ENCODE data around the gene GPR153. TPM values are rescaled to one million over a fixed set of nuclear protein-coding genes. Genes with fewer than 3 reads are reported as not detected.

GPR153 gene
- total and polyA plus RNA-seq, 2 of the 8 experiments (the other 6 are each of a cell fraction or from before 2014, with no cell fraction given): 5.7 to 8.1 TPM

DNA sequence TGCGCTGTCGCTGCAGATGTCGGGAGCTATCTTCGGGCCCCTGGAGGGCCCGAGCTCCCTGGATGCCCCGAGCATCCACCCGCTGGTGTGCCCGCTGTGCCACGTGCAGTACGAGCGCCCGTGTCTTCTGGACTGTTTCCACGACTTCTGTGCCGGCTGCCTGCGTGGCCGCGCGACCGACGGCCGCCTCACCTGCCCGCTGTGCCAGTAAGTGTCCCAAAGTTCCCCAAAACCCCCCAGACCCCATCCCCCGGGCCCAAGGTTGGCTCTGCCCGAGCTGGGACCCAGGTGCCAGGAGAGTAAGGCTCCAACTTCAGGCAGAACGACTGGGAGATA is 54.4 kb downstream of the GPR153 start:
- Histone ChIP-seq H3K23me2 (ENCODE audit: low read depth, low read length) (peaks cover 20% of the 10 kb centered on the region; the same call in 1 of the 2 replicates), H3K56ac (replicated peaks; ENCODE audit: insufficient read length, low read depth, low read length) (no peak overlapping the region), H3K9me3 (ENCODE audit: insufficient read depth in 2 of 2, low read depth in 1 of 2, low read length in 1 of 2) (no peaks in the 10 kb centered on the region), H3K4me1 (replicated peaks in 1 of 4; ENCODE audit: control insufficient read depth in 3 of 4, insufficient read depth in 4 of 4, low read length in 3 of 4) (peaks cover 0 to 31% (median 24%) of the 10 kb centered on the region in 4 experiments; a peak in 6 of 7 replicates), H2AFZ (ENCODE audit: low read length) (no peak overlapping the region), H3K79me2 (ENCODE audit: control insufficient read depth in 1 of 2, insufficient read depth in 2 of 2, low read length in 2 of 2) (no peaks in the 10 kb centered on the region), H4K91ac (replicated peaks; ENCODE audit: insufficient read length, low read length) (no peak overlapping the region), H3K79me1 (ENCODE audit: low read depth, low read length) (no peaks in the 10 kb centered on the region), H4K5ac (ENCODE audit: insufficient read length, low read depth, low read length) (no peak overlapping the region), H3K27ac (ENCODE audit: low read depth, low read length) (no peak overlapping the region), H2BK120ac (replicated peaks; ENCODE audit: low read depth, low read length) (no peak overlapping the region), H3K4me2 (ENCODE audit: insufficient read depth in 1 of 2, low read depth in 2 of 2, low read length in 2 of 2) (peak overlapping the region; percentile 57 to 92), H4K20me1 (replicated peaks in 1 of 2; ENCODE audit: control insufficient read depth in 1 of 2, insufficient read depth in 2 of 2, low read length in 2 of 2) (peaks cover 0 to 7% of the 10 kb centered on the region in 2 experiments), H3K27me3 (replicated peaks in 1 of 4; ENCODE audit: control insufficient read depth in 3 of 4, extremely low read depth in 1 of 4, insufficient read depth in 3 of 4, low read length in 3 of 4) (peaks cover 1 to 52% (median 40%) of the 10 kb centered on the region in 4 experiments), H2BK15ac (ENCODE audit: low read length) (no peak overlapping the region), H3K18ac (ENCODE audit: extremely low read depth, low read length) (peak overlapping the region; percentile 60), H2BK5ac (ENCODE audit: low read depth, low read length) (no peak overlapping the region), H2AK5ac (ENCODE audit: low read depth, low read length) (no peak overlapping the region), H3K36me3 (ENCODE audit: control insufficient read depth in 2 of 4, insufficient read depth in 4 of 4, low read length in 3 of 4) (no peaks in the 10 kb centered on the region), H4K8ac (ENCODE audit: extremely low read depth, insufficient read depth, low read length) (no peak overlapping the region; the same call in 1 of the 2 replicates), H3K9ac (replicated peaks in 1 of 4; ENCODE audit: extremely low read depth in 1 of 4, low read depth in 3 of 4, low read length in 3 of 4) (no peak overlapping the region), H3K4me3 (ENCODE audit: extremely low read depth in 1 of 4, insufficient read depth in 2 of 4, low read depth in 3 of 4, low read length in 4 of 4) (peak overlapping the region; percentile 35 to 61 (median 48); a peak in 5 of 8 replicates), H3K14ac (ENCODE audit: insufficient read length) (no peak overlapping the region), H2BK12ac (ENCODE audit: low read depth, low read length) (no peak overlapping the region), H2BK20ac (ENCODE audit: low read length) (no peak overlapping the region), H3K4ac (replicated peaks; ENCODE audit: insufficient read length, low read depth, low read length) (no peak overlapping the region), H3K23ac (ENCODE audit: insufficient read length) (no peak overlapping the region)
- no peak for FAIRE-seq
- POLR2A ChIA-PET (ENCODE audit: partially characterized antibody): interaction anchor here (0.7 to 5.6 kb wide), 21 partner anchors 8 to 341 kb away, joined by 3 to 78 read pairs (median 4); partner anchors contain the start of genes HES3, ICMT, RPL22 and TNFRSF25
- TF ChIP-seq SP4 (IDR thresholded peaks at IDR 0.05; ENCODE audit: low read length): no peak
- TF ChIP-seq, protein P1, sequence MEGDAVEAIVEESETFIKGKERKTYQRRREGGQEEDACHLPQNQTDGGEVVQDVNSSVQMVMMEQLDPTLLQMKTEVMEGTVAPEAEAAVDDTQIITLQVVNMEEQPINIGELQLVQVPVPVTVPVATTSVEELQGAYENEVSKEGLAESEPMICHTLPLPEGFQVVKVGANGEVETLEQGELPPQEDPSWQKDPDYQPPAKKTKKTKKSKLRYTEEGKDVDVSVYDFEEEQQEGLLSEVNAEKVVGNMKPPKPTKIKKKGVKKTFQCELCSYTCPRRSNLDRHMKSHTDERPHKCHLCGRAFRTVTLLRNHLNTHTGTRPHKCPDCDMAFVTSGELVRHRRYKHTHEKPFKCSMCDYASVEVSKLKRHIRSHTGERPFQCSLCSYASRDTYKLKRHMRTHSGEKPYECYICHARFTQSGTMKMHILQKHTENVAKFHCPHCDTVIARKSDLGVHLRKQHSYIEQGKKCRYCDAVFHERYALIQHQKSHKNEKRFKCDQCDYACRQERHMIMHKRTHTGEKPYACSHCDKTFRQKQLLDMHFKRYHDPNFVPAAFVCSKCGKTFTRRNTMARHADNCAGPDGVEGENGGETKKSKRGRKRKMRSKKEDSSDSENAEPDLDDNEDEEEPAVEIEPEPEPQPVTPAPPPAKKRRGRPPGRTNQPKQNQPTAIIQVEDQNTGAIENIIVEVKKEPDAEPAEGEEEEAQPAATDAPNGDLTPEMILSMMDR (IDR thresholded peaks at IDR 0.05; ENCODE audit: control extremely low read depth in 1 of 3, insufficient read depth in 1 of 3, low read depth in 1 of 3, low read length in 3 of 3): no peak
- peak; percentile 2 for TF ChIP-seq EZH2 (IDR thresholded peaks at IDR 0.05; ENCODE audit: low read depth, low read length, severe bottlenecking)
- TF ChIP-seq SRF (IDR thresholded peaks at IDR 0.05; ENCODE audit: low read depth, low read length): no peak
- CTCF ChIA-PET (ENCODE audit: partially characterized antibody): interaction anchor here (0.7 to 17.1 kb wide), 15 partner anchors 11 to 212 kb away, joined by 3 to 353 read pairs (median 4); partner anchors contain the start of genes HES2, HES3 and ICMT
- no peak for DNase-seq (ENCODE audit: low read depth in 1 of 2, low spot score in 2 of 2)
- 60% methylated on average over 3 of the region's 25 CpGs; no CpG with 5 or more reads in 1 of the 2 experiments for WGBS, 2 experiments (ENCODE audit: extremely low coverage in 1 of 2, insufficient coverage in 1 of 2, insufficient read length in 1 of 2, insufficient replicate concordance in 2 of 2, low coverage in 1 of 2, low lambda C conversion rate in 2 of 2, missing lambda C conversion rate in 1 of 2)

Data from H1 (cell line).